KMS-11 (cell line): ENCODE measurements around the gene ELOVL4.

Source experiments
- H2AFZ ChIP-seq: fragments of 200-600 bp; sonication (generic); 2 replicates; pipeline ENCODE4 v1.6.1; 2016; ENCODE audit warnings: antibody characterized with exemption, mixed run types, low read depth
- H3K27ac ChIP-seq: fragments of 200-600 bp; sonication (generic); 2 replicates; pipeline ENCODE4 v1.6.1; 2016; ENCODE audit warnings: mild to moderate bottlenecking, mixed run types
- H3K27me3 ChIP-seq: fragments of 200-600 bp; sonication (generic); 2 replicates; pipeline ENCODE4 v1.6.1; 2017; ENCODE audit warnings: mild to moderate bottlenecking, low read depth, mixed run types, moderate library complexity; ENCODE audit not compliant: insufficient read depth
- H3K36me3 ChIP-seq: fragments of 200-600 bp; sonication (generic); 2 replicates; pipeline ENCODE4 v1.6.1; 2017; ENCODE audit warnings: mild to moderate bottlenecking, mixed run types; ENCODE audit not compliant: insufficient read depth
- H3K4me1 ChIP-seq: fragments of 200-600 bp; sonication (generic); 2 replicates; pipeline ENCODE4 v1.6.1; 2016; ENCODE audit warnings: mild to moderate bottlenecking, low read depth, mixed run types; ENCODE audit not compliant: poor library complexity, severe bottlenecking
- H3K4me2 ChIP-seq: fragments of 200-600 bp; sonication (generic); 2 replicates; pipeline ENCODE4 v1.7.0; 2016; ENCODE audit warnings: mild to moderate bottlenecking, mixed run types
- H3K4me3 ChIP-seq: fragments of 200-600 bp; sonication (generic); IDR thresholded peaks from 2 replicates; pipeline ENCODE4 v1.6.1; 2017; ENCODE audit warnings: low read depth, low read length, mixed read lengths; ENCODE audit not compliant: insufficient read depth
- H3K79me2 ChIP-seq: fragments of 200-600 bp; sonication (generic); 2 replicates; pipeline ENCODE4 v1.6.1; 2016; ENCODE audit warnings: low read depth, mixed run types; ENCODE audit not compliant: insufficient read depth
- H3K9ac ChIP-seq: fragments of 200-600 bp; sonication (generic); 2 replicates; pipeline ENCODE4 v1.6.1; 2016; ENCODE audit warnings: mild to moderate bottlenecking, mixed run types
- H4K20me1 ChIP-seq: fragments of 200-600 bp; sonication (generic); 2 replicates; pipeline ENCODE4 v1.6.1; 2016; ENCODE audit warnings: mild to moderate bottlenecking, mixed run types; ENCODE audit not compliant: insufficient read depth
- CTCF ChIP-seq: fragments of 200-600 bp; sonication (generic); conservative IDR thresholded peaks from 2 replicates; pipeline ENCODE4 v1.6.1; 2017; ENCODE audit warnings: low read depth, mild to moderate bottlenecking, antibody characterized with exemption, low read length, moderate library complexity, mixed read lengths

The ELOVL4 gene

GRCh38 chr6:79947191-79948186, at the start of gene ELOVL4:
TSS of gene ELOVL4 (minus strand) at chr6:79947553. CDS start at chr6:79947279, 274 bp downstream.
- Histone ChIP-seq H3K27ac (no peak within 1 kb of the TSS), H3K9ac (no peak within 1 kb of the TSS), H3K79me2 (no peaks in the 10 kb centered on the region), H3K4me1 (peaks cover 8% of the 10 kb centered on the region), H4K20me1 (no peaks in the 10 kb centered on the region), H3K27me3 (no peaks in the 10 kb centered on the region), H3K36me3 (no peaks in the 10 kb centered on the region), H3K4me3 (no peak within 1 kb of the TSS), H3K4me2 (peak within 1 kb of the TSS; percentile 78), H2AFZ (peak within 1 kb of the TSS; percentile 82)
- TF ChIP-seq CTCF: no peak

GRCh38 chr6:79993911-79994309, 46.6 kb upstream of the ELOVL4 start:
- Histone ChIP-seq H2AFZ (no peak overlapping the region), H3K4me1 (no peaks in the 10 kb centered on the region), H3K79me2 (no peaks in the 10 kb centered on the region), H3K4me3 (no peak overlapping the region), H3K4me2 (no peak overlapping the region), H3K36me3 (no peaks in the 10 kb centered on the region), H4K20me1 (no peaks in the 10 kb centered on the region), H3K27me3 (no peaks in the 10 kb centered on the region), H3K9ac (no peak overlapping the region), H3K27ac (no peak overlapping the region)
- TF ChIP-seq CTCF: no peak

GRCh38 chr6:79993012-79993910, 45.9 kb upstream of the ELOVL4 start:
- Histone ChIP-seq H3K9ac (no peak overlapping the region), H3K4me1 (no peaks in the 10 kb centered on the region), H3K4me2 (no peak overlapping the region), H3K79me2 (no peaks in the 10 kb centered on the region), H3K27ac (no peak overlapping the region), H3K27me3 (no peaks in the 10 kb centered on the region), H4K20me1 (no peaks in the 10 kb centered on the region), H2AFZ (no peak overlapping the region), H3K36me3 (no peaks in the 10 kb centered on the region), H3K4me3 (no peak overlapping the region)
- TF ChIP-seq CTCF: no peak

GRCh38 chr6:79989641-79990040, 42.3 kb upstream of the ELOVL4 start:
- Histone ChIP-seq H2AFZ (no peak overlapping the region), H4K20me1 (no peaks in the 10 kb centered on the region), H3K9ac (no peak overlapping the region), H3K4me3 (no peak overlapping the region), H3K27me3 (no peaks in the 10 kb centered on the region), H3K4me2 (no peak overlapping the region), H3K79me2 (no peaks in the 10 kb centered on the region), H3K4me1 (no peaks in the 10 kb centered on the region), H3K36me3 (no peaks in the 10 kb centered on the region), H3K27ac (no peak overlapping the region)
- no peak for TF ChIP-seq CTCF
